GM23338 (cell line): Measurements from ENCODE around the gene ATP6V0E2.

ENCODE experiments used
- CREB1 ChIP-seq: fragments of 250-450 bp; sonication (Bioruptor Pico); IDR thresholded peaks from 2 replicates; pipeline ENCODE4 v1.5.0; 2020; ENCODE audit warnings: low read depth, mild to moderate bottlenecking, moderate library complexity
- CTCF ChIP-seq, 2 experiments: fragments of 200-600 bp in 1 of 2; sonication (generic) in 1 of 2; conservative IDR thresholded peaks; 2 replicates each; pipeline versions ENCODE4 v1.5.1 to v1.6.1; 2016 to 2017; ENCODE audit warnings: antibody characterized with exemption in 2 of 2, low read depth in 2 of 2, mild to moderate bottlenecking in 2 of 2, moderate library complexity in 1 of 2
- EZH2 ChIP-seq: fragments of 200-600 bp; sonication (generic); IDR thresholded peaks from one replicate; pipeline ENCODE4 v1.8.0; 2017; ENCODE audit warnings: antibody characterized with exemption, mild to moderate bottlenecking, low read depth; ENCODE audit not compliant: unreplicated experiment
- EZH2phosphoT487 ChIP-seq: fragments of 200-600 bp; sonication (generic); IDR thresholded peaks from one replicate; pipeline ENCODE4 v1.8.1; 2018; ENCODE audit warnings: antibody characterized with exemption; ENCODE audit not compliant: unreplicated experiment
- NANOG ChIP-seq: IDR thresholded peaks from 2 replicates; pipeline ENCODE4 v1.6.1; 2016; ENCODE audit warnings: antibody characterized with exemption, borderline replicate concordance
- POLR2AphosphoS5 ChIP-seq: IDR thresholded peaks from 2 replicates; pipeline ENCODE4 v1.6.1; 2016; ENCODE audit warnings: antibody characterized with exemption, low read depth
- REST ChIP-seq: IDR thresholded peaks from one replicate; pipeline ENCODE4 v1.6.1; 2018; ENCODE audit warnings: antibody characterized with exemption; ENCODE audit not compliant: unreplicated experiment
- STAT1 ChIP-seq: IDR thresholded peaks from one replicate; pipeline ENCODE4 v1.6.1; 2016; ENCODE audit warnings: antibody characterized with exemption; ENCODE audit not compliant: unreplicated experiment
- ZNF114 ChIP-seq: fragments of 250-450 bp; sonication (Bioruptor Pico); IDR thresholded peaks from 2 replicates; pipeline ENCODE4 v1.5.0; 2020; ENCODE audit warnings: mild to moderate bottlenecking, moderate library complexity
- ZNF331 ChIP-seq: fragments of 250-450 bp; sonication (Bioruptor Pico); IDR thresholded peaks from 2 replicates; pipeline ENCODE4 v1.5.0; 2020; ENCODE audit warnings: low read depth, mild to moderate bottlenecking, moderate library complexity

- TF ChIP-seq CTCF (conservative IDR thresholded peaks at IDR 0.05; ENCODE audit: low read depth in 2 of 2) (no peak), EZH2 (peak; percentile 7), CREB1 (CRISPR knock-in tag) (peak; percentile 26), REST (no peak), POLR2AphosphoS5 (no peak), EZH2phosphoT487 (no peak), ZNF331 (CRISPR knock-in tag) (no peak), ZNF114 (CRISPR knock-in tag) (no peak), STAT1 (no peak), NANOG (no peak)
Measured at GRCh38 chr7:149873074-149873969, at the start of gene ATP6V0E2.
